Parathyroid adenoma (tissue), 2 donors: ENCODE data around the gene TMOD3.

Experiments used
- H2AFZ ChIP-seq: fragments of 300-600 bp; sonication (generic); one replicate; pipeline ENCODE4 v1.7.0; 2017; ENCODE audit warnings: antibody characterized with exemption, mild to moderate bottlenecking
- H3K27ac ChIP-seq: fragments of 300-600 bp; sonication (generic); one replicate; pipeline ENCODE4 v1.7.0; 2017
- H3K27me3 ChIP-seq: fragments of 300-600 bp; sonication (generic); one replicate; pipeline ENCODE4 v1.7.0; 2017; ENCODE audit warnings: low read length; ENCODE audit not compliant: control insufficient read depth, insufficient read depth
- H3K36me3 ChIP-seq: fragments of 300-600 bp; sonication (generic); one replicate; pipeline ENCODE4 v1.7.0; 2017; ENCODE audit warnings: low read length; ENCODE audit not compliant: control insufficient read depth, insufficient read depth
- H3K4me1 ChIP-seq: fragments of 300-600 bp; sonication (generic); one replicate; pipeline ENCODE4 v1.7.0; 2017; ENCODE audit warnings: control low read depth
- H3K4me2 ChIP-seq: fragments of 300-600 bp; sonication (generic); one replicate; pipeline ENCODE4 v1.7.0; 2017; ENCODE audit warnings: low read length
- H3K4me3 ChIP-seq: fragments of 300-600 bp; sonication (generic); one replicate; pipeline ENCODE4 v1.7.0; 2017; ENCODE audit warnings: low read depth, low read length
- H3K79me2 ChIP-seq: fragments of 300-600 bp; sonication (generic); one replicate; pipeline ENCODE4 v1.7.0; 2017; ENCODE audit warnings: control low read depth
- H3K9ac ChIP-seq: fragments of 300-600 bp; sonication (generic); one replicate; pipeline ENCODE4 v1.7.0; 2017; ENCODE audit warnings: mild to moderate bottlenecking
- H3K9me3 ChIP-seq: fragments of 300-600 bp; sonication (generic); one replicate; pipeline ENCODE4 v1.7.0; 2017; ENCODE audit warnings: low read length; ENCODE audit not compliant: control insufficient read depth
- TF ChIP-seq, protein P1 (sequence below): fragments of 300-600 bp; sonication (generic); IDR thresholded peaks from one replicate; pipeline ENCODE4 v1.7.0; 2017; ENCODE audit warnings: antibody characterized with exemption, mild to moderate bottlenecking
- donor health status: primary hyperparathyroidism.

TMOD3 gene

DNA sequence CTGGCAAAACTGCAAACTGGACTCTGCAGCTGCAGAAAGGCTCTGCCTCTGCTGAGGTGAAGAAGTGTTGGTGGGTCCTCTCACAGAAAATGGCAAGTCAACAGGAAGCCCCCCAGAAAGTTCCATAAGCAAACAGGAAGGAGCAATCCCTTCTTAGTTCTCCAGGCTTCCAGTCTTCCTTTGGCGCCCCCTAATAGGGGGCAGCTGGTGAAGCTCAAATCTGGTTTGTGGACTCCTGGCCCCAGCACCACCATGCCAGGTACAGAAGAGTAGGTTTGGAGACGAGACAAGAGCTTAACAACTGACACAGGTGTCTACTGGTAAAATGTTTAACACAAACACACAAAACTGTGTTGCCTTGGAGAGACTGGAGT, 106.6 kb downstream of the TMOD3 start:
- H2AFZ ChIP-seq, result no peak overlapping the region
- no peaks in the 10 kb centered on the region for H3K9me3 ChIP-seq
- H3K79me2 ChIP-seq, result no peaks in the 10 kb centered on the region
- TF ChIP-seq, protein P1, sequence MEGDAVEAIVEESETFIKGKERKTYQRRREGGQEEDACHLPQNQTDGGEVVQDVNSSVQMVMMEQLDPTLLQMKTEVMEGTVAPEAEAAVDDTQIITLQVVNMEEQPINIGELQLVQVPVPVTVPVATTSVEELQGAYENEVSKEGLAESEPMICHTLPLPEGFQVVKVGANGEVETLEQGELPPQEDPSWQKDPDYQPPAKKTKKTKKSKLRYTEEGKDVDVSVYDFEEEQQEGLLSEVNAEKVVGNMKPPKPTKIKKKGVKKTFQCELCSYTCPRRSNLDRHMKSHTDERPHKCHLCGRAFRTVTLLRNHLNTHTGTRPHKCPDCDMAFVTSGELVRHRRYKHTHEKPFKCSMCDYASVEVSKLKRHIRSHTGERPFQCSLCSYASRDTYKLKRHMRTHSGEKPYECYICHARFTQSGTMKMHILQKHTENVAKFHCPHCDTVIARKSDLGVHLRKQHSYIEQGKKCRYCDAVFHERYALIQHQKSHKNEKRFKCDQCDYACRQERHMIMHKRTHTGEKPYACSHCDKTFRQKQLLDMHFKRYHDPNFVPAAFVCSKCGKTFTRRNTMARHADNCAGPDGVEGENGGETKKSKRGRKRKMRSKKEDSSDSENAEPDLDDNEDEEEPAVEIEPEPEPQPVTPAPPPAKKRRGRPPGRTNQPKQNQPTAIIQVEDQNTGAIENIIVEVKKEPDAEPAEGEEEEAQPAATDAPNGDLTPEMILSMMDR, result no peak
- H3K27me3 ChIP-seq, result no peaks in the 10 kb centered on the region
- H3K4me2 ChIP-seq, result no peak overlapping the region
- H3K36me3 ChIP-seq, result no peaks in the 10 kb centered on the region
- no peak overlapping the region for H3K9ac ChIP-seq
- no peak overlapping the region for H3K27ac ChIP-seq
- no peak overlapping the region for H3K4me3 ChIP-seq
- H3K4me1 ChIP-seq, result no peaks in the 10 kb centered on the region

- Histone ChIP-seq H3K4me1 (no peaks in the 10 kb centered on the region), H3K9ac (no peak overlapping the region), H3K4me3 (no peak overlapping the region), H3K4me2 (no peak overlapping the region), H3K27me3 (no peaks in the 10 kb centered on the region), H3K79me2 (no peaks in the 10 kb centered on the region), H3K9me3 (no peaks in the 10 kb centered on the region), H2AFZ (no peak overlapping the region), H3K27ac (no peak overlapping the region), H3K36me3 (no peaks in the 10 kb centered on the region)
- TF ChIP-seq, protein P1, result no peak
These were observed 108.8 kb downstream of the TMOD3 start for GRCh38 chr15:51938286-51938685.

- no peaks in the 10 kb centered on the region for H3K36me3 ChIP-seq
- no peak overlapping the region for H3K9ac ChIP-seq
- H3K27me3 ChIP-seq, result no peaks in the 10 kb centered on the region
- H3K79me2 ChIP-seq, result no peaks in the 10 kb centered on the region
- H3K4me1 ChIP-seq, result no peaks in the 10 kb centered on the region
- no peaks in the 10 kb centered on the region for H3K9me3 ChIP-seq
- TF ChIP-seq, protein P1, result no peak
- no peak overlapping the region for H3K27ac ChIP-seq
- H2AFZ ChIP-seq, result no peak overlapping the region
- no peak overlapping the region for H3K4me3 ChIP-seq
- H3K4me2 ChIP-seq, result no peak overlapping the region
These were observed 109.8 kb downstream of the TMOD3 start for GRCh38 chr15:51939216-51939615.

- Histone ChIP-seq H3K27me3 (no peaks in the 10 kb centered on the region), H3K4me3 (no peak overlapping the region), H3K27ac (no peak overlapping the region), H3K36me3 (no peaks in the 10 kb centered on the region), H3K4me2 (no peak overlapping the region), H3K9me3 (no peaks in the 10 kb centered on the region), H3K79me2 (no peaks in the 10 kb centered on the region), H3K9ac (no peak overlapping the region), H2AFZ (no peak overlapping the region), H3K4me1 (no peaks in the 10 kb centered on the region)
- TF ChIP-seq, protein P1, result no peak
These were observed 117.7 kb downstream of the TMOD3 start for GRCh38 chr15:51947124-51947523.

DNA sequence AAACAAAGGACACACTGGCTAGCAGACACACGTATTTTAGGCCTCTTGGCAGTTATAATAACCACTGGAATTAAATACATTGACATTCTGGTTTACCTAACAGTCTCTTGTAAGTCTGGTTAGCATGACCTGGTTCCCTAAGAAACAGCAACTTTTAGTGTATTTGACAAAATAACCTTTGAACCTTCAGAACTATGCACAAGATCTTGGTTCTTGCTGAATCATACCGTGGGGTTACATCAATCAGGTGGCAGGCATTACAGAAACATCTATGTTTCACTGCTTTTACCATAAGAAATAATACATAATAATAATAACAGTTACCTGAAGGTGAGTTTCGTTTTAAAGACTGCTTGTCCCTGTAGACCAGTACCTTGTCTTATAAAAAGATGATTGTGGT, 123.4 kb downstream of the TMOD3 start:
- Histone ChIP-seq H3K4me3 (no peak overlapping the region), H3K36me3 (no peaks in the 10 kb centered on the region), H3K27me3 (no peaks in the 10 kb centered on the region), H3K9me3 (no peaks in the 10 kb centered on the region), H3K79me2 (no peaks in the 10 kb centered on the region), H3K4me1 (no peaks in the 10 kb centered on the region), H3K9ac (no peak overlapping the region), H2AFZ (no peak overlapping the region), H3K27ac (no peak overlapping the region), H3K4me2 (no peak overlapping the region)
- TF ChIP-seq, protein P1, result no peak
